ENCODE results near the gene RPRD2.

GRCh38 chr1:150352866-150353265, 11.1 kb upstream of the RPRD2 start:
- TF ChIP-seq CTCF (IDR thresholded peaks at IDR 0.05; ENCODE audit: low read depth, low read length, missing input control): no peak
- TF ChIP-seq GABPA (IDR thresholded peaks at IDR 0.05 in 1 of 2, conservative IDR thresholded peaks at IDR 0.05 in 1 of 2): no peak
- TF ChIP-seq SP1 (IDR thresholded peaks at IDR 0.05): no peak

All from liver (tissue), 3 donors.